Iris pigment epithelial cell (primary cell): ENCODE data around the gene NLRP6.

ENCODE experiments used
- DNase-seq: peaks from one replicate; pipeline ENCODE4 v3.0.0-alpha.2; 2011; ENCODE audit warnings: low read depth

Gene NLRP6

GRCh38 chr11:256952-257737 lies 21.1 kb upstream of the NLRP6 start:
- no peak for DNase-seq

GRCh38 chr11:257766-258493 lies 20.3 kb upstream of the NLRP6 start:
- DNase-seq = no peak

- no peak for DNase-seq
Observed at GRCh38 chr11:259413-259812, 18.8 kb upstream of the NLRP6 start.

GRCh38 chr11:261624-262023 lies 16.6 kb upstream of the NLRP6 start:
- DNase-seq = no peak

GRCh38 chr11:266676-267439 lies 11.3 kb upstream of the NLRP6 start:
- no peak for DNase-seq

GRCh38 chr11:267491-267994 lies 10.7 kb upstream of the NLRP6 start:
- no peak for DNase-seq

GRCh38 chr11:268716-269145 lies 9.5 kb upstream of the NLRP6 start:
- peak; percentile 14 for DNase-seq

GRCh38 chr11:269146-269890 lies 8.9 kb upstream of the NLRP6 start:
- peak; percentile 27 for DNase-seq

- DNase-seq = no peak
Observed at GRCh38 chr11:270451-271318, 7.5 kb upstream of the NLRP6 start.

GRCh38 chr11:271319-271715 lies 6.9 kb upstream of the NLRP6 start:
- DNase-seq = no peak

- no peak for DNase-seq
Observed at GRCh38 chr11:272195-272930, 5.8 kb upstream of the NLRP6 start.

GRCh38 chr11:272931-273198 lies 5.3 kb upstream of the NLRP6 start:
- DNase-seq = no peak

GRCh38 chr11:276219-276618 lies 2.0 kb upstream of the NLRP6 start:
- DNase-seq = no peak

- no peak for DNase-seq
Observed at GRCh38 chr11:279040-279965, 1.1 kb downstream of the NLRP6 start.

- peak; percentile 46 for DNase-seq
Observed at GRCh38 chr11:279966-280705, 1.9 kb downstream of the NLRP6 start.

- no peak for DNase-seq
Observed at GRCh38 chr11:280706-281485, 2.7 kb downstream of the NLRP6 start.

GRCh38 chr11:281486-282161 lies 3.4 kb downstream of the NLRP6 start:
- no peak for DNase-seq
